Measurements from ENCODE around the gene ATP6V1E1.

GRCh38 chr22:17613280-17613679, 15.3 kb downstream of the ATP6V1E1 start:
- TF ChIP-seq, protein P1, sequence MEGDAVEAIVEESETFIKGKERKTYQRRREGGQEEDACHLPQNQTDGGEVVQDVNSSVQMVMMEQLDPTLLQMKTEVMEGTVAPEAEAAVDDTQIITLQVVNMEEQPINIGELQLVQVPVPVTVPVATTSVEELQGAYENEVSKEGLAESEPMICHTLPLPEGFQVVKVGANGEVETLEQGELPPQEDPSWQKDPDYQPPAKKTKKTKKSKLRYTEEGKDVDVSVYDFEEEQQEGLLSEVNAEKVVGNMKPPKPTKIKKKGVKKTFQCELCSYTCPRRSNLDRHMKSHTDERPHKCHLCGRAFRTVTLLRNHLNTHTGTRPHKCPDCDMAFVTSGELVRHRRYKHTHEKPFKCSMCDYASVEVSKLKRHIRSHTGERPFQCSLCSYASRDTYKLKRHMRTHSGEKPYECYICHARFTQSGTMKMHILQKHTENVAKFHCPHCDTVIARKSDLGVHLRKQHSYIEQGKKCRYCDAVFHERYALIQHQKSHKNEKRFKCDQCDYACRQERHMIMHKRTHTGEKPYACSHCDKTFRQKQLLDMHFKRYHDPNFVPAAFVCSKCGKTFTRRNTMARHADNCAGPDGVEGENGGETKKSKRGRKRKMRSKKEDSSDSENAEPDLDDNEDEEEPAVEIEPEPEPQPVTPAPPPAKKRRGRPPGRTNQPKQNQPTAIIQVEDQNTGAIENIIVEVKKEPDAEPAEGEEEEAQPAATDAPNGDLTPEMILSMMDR (IDR thresholded peaks at IDR 0.05): no peak
- TF ChIP-seq POLR2A (IDR thresholded peaks at IDR 0.05; ENCODE audit: low read depth): no peak

Data from esophagus muscularis mucosa (tissue), 3 donors.